ENCODE results near the gene RBMS3.
A peak's percentile ranks its signal among the peaks of the same experiment; 100 is the strongest.

The RBMS3 gene

DNA sequence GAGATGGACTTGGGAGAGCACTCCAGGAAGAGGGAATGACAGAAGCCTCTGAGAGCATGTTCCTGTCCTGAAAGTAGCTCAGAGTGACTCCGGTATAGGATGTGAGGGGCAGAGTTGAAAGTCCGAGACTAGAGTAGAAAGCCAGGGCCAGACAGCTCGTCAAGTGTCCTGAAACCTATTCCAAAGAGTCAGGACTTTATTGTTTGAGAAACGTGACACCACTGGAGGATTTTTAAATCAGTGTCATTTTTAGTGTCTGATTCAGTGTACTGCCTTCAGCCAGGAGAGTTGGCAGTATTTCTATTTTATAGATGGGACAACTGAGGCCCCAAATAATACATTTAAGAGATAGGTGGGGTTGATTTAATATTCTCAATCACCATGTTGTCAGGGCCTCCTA, 1.6 kb upstream of the RBMS3 start:
- DNase-seq = no peak

DNA sequence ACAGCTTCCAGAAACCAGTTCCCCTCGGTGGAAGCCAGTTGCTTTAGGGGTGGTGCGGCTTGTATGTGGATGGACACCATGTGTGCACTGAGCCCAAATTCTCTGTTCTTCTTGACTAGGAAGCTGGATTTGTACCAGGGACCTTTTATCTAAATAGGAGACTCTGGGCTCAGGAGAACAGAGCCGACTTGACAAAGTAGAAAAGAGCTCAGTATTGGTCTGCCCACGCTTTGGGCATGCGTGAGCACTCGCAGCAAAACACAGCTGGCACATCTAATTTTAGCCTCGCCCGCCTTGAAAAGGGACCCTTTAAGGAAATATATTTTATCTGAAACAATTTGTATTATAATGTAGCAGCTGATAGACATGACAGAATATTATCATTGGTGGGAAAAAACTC, 1.1 kb upstream of the RBMS3 start:
- DNase-seq = no peak

DNA sequence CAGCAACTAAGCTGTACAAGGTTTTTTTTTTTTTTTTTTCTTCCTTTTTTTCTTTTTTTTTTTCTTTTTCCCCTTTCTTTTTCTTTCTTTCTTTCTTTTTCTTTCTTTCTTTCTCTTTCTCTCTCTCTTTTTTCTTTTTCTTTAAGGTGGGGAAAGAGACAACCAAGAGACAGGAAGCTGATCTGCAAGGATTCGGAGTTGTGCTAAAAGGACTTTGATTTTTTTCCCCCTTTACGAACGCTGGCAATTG, 148 bp downstream of the RBMS3 start:
- no peak for DNase-seq

DNA sequence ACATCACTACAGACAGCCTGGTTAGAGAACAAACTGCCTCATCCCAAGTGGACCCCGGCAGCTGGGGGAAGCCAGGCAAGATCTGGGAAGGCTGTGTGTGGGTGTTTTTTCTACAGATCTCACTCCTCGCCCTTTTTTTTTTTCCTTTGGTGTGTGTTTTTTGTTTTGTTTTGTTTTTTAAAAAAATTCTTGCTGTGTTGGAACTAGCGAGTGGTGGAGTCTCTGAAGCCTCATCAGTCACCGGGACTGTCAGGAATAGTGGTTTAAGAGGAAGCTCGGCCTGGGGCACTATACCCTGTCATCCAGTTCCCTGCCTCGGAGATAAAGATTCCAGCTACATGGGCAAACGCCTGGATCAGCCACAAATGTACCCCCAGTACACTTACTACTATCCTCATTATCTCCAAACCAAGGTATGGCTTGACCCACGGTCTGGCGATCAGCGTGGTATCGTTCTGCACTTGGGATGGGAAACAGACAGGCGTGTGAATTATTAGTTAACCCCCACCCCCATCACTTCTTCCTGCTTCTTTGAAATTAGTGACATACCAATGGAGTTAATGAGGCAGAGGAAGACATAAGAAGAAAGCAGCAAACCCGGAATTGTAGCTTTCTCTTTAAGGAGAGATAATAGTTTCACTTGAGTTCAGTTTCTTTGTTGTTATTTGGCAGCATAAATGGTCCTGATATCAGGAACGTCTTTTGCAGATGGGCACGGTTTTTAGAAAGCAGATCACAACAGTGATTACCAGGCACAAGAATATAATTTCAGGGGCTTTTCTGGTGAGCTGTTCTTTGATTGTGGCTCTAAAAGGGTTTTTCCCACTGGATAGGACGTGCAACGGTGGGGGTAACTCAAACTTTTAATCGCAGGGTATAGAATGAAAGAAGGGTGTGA, 722 bp downstream of the RBMS3 start:
- peak in 1 of 2 donors; percentile 4 for DNase-seq

DNA sequence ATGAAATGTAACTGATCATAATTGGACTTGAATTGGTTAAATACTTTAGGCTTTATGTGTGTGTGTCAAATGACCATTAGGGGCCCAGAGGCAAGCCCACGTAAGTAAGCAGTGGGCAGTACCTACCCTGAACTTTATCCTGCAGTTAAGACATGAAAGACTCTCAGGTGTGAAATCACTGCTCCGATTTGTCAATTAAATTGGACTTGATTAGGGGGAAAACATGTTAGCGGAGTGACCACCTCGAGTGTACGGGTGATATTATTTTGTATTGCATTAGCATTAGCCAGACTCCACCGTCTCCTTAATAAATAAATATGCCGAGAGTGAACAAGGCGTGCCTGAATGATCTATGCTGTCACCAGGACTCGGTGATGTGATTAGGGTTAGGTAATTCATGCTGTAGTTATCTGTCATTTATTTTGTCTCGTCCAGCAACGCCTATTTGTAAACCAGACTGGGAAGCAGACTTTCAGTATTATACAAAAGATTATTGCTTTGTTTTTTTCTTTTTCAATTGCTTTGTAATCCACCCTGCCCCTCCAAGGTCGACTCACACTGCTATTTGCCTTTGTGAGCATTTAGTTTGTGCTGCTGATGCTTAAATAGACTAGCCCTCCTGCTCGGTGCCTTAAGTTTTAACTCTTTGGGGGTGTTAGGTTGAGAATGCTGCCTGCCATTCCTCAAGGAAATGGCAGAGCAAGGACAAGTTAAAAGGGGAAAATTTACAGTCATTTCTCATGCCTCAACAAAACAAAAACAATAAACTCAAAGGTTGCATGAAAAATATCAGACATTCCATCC, 1.8 kb downstream of the RBMS3 start:
- DNase-seq = no peak

DNA sequence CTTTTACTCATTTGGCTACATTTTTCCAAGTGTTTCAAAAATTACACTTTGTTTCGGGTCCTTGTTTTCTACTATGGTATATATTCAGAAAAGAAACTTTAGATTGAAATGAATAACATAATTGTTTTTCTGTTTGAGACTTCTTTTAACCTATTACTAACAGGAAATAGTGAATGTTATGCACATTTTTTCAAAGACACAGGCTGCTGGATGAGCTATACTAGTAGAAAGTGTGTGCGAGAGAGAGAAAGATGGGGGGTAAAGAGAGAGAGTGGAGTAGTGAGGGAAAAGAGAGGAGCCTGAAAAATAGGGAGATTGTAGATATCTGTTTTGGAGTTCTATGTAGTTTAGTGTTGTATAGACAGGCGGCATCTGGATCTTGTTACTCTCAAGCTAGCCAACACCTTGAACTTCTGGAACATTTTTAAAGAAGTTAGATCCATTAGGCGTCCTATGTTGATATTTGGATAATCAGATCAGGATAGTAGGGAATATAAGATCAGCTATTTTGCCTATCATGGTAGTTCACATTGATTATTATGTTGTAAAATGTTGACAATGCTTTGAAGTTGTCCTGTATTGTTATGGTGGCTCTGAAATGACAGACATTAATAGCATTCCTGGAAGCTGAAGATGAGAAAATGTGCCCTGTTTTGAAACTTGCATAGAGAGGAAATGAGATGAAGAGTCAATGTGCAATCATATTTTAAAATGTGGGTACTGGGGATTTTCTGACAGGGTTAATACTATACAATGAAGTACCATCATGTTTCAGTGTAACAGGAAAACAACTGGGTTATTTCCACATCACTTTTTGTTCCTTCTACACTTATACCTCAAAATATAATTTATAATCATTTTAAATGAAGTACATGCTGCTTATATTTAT, 2.6 kb downstream of the RBMS3 start:
- DNase-seq = no peak

DNA sequence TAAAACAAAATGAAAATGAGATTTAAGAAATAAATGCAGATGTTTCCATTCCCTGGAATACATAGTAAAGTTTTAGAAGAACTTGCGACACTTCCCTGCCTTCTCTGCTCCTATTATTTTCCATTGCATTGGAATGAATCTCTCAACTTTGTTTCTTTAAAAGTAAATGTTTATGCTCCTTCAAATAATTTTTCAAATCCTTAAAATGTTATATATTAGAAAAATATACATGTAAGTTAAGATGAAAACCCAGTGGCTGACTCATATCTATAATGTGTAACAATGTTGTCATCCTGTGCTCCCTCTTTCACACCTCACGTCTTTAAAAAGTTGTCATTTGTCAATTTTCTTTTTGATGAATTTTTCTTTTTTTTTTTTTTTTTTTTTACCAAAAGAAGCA, 3.6 kb downstream of the RBMS3 start:
- DNase-seq = no peak

DNA sequence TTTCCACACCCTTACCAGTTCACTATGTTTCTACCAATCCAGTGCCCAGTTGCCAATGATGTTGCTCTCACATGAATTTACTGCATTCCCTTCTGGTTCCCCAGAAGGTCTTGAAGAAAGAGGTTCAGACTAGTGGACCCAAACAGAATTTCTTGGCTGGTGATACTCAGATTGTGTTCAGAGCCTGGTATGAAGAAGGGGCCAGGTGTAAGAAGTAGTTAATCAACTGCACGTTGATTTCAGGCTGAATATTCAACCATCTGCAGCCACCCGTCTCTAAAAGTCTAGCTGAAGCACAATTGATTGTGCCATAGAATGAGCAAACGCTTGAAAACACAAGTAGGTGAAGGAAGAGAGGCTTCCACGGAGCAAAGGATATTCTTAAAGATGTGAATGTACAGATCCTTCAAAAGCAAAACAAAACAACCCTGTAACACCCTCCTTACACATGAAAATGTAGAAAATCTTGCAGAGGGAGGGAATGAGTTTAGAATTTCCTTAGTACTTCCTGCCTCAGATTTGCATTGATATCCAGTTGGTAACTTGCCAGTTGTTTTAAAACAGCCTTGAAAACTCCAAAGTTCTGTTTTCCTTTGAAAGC, 4.7 kb downstream of the RBMS3 start:
- no peak for DNase-seq

DNA sequence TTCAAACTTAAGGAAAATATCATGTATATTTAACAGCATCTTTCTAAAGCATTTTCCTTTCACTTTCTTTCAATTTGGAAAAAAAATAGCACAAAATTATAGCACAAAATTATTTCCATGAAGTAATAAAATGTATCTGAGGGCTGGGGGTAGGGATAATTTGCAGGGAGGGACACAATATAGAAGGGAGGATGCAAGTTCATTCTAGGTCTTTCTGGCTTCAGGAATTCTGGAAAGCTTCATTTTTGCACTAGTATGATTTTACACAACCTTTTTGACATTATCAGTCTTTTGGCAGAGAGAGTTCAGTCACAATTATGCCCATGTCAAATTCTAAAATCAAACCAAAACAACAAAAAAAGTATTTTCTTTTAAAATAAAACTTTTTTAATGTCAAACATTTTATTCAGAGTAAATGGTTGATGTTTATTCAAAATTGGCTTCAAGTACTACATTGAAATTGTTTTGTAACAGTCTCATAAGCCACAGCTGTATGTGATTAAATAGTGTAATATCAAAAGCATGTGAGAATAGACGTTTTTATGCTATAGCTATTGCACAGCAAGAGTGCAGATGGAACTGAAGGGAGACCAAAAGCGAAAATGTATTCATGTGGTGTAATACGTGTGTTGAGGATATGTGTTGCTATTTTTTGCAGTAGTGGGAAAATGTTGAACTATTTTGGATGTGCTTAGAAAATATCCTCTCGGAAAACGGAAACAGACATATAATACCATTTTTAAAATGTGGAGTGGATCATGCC, 5.8 kb downstream of the RBMS3 start:
- DNase-seq = no peak

DNA sequence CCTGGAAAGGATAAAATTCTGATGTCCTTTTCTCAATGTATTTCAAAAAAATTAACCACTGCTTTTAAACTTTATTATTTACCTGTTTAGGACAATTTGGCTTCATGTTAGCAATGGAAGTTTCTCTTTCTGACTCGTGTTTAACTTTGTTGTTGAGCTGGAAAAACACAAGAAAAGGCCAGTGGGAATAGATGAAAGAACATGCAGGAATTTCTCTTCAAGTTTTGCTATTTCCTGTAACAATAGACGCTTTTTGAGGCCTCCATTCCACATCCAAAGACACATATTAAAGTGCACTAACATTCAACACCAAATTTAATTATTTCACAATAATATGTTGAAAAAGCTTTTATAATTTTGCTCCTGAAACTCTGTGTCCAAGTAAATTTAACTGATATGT, 9.7 kb downstream of the RBMS3 start:
- DNase-seq = no peak

DNA sequence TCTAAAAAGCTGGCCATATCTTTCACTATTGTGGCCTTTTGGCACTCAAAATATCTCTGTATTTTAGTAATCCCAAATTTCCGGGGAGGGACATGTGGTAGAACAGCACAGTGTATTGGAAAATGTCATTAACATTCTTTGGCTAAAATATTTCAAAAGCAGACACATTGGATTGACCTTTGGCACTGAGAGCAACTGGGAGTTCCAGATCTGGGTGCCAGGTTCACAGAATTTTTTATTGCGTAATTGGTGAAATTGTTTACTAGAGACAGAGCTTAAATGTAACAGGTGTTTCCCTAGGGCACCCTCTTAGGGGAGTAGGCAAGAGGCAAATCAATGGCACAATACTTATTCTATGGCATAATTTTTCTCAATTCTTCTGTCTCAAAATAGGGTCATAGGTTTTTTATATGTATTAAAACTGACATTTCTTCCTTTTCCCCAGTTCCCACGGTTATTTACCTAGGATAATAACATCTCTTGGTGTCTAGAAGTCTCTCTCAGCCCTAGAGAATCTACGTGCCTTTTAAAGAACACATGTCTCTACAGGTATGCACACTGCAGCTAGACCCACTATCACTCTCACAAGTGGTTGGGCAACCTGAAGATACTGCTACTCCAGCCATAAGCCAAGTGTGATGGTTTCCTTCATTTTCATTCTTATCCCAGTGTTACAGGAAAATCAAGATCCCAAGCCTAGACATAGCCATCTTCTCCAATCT, 10.6 kb downstream of the RBMS3 start:
- DNase-seq = no peak

DNA sequence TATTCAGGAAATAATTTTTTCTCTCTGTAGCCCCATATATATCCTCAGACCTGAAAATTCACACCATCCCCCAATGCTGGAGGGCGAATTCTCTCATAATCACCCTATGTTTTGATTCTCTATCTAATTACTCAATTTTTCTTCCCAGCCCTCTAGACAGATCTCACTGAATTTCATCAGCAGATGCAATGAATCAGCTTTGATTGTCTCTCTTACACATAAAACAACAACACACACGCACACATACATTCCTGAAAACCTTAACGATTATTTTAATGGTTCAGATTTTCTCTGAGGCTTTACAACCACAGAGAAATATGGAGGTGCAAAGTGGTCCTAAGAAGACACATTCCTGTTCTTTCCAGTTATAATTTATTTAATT, 11.1 kb downstream of the RBMS3 start:
- no peak for DNase-seq

DNA sequence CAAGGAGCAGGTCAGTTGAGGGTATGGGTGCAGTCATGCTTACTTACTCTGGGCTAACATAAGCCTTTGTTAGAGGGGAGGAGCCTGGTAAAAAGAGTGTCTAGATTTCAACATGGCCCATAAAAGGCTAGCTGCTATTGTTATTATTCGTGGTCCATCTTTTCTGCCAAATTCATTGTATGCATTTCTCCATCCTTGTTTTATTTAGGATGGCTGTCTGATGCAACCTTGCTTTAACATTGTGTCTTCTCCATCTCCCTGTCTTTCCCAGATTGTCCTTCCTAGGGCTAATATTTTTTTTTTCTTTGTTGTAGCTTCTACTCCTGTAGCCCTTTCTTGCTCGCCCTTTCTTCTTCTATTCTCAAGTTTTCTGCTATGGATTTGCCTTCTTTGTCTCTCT, 12.6 kb downstream of the RBMS3 start:
- DNase-seq = no peak

DNA sequence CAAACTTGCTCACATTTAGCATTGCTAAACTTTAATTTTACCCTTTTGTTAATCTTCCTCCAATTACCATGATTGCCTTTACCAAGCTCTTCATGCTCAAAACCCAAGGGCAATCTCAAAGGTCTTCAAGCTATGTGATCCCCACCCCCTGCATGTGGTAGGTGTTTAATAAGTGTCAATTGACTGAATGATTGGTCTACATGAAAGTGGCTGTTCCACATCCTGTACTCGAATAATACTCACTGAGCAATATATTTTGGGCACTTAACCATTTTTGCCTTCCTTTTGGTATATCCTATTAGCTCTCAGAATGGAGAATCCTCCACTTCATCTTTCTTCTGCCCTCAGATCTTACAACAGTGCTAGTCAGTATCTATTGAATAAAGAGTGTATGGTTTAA, 17.1 kb downstream of the RBMS3 start:
- no peak for DNase-seq

DNA sequence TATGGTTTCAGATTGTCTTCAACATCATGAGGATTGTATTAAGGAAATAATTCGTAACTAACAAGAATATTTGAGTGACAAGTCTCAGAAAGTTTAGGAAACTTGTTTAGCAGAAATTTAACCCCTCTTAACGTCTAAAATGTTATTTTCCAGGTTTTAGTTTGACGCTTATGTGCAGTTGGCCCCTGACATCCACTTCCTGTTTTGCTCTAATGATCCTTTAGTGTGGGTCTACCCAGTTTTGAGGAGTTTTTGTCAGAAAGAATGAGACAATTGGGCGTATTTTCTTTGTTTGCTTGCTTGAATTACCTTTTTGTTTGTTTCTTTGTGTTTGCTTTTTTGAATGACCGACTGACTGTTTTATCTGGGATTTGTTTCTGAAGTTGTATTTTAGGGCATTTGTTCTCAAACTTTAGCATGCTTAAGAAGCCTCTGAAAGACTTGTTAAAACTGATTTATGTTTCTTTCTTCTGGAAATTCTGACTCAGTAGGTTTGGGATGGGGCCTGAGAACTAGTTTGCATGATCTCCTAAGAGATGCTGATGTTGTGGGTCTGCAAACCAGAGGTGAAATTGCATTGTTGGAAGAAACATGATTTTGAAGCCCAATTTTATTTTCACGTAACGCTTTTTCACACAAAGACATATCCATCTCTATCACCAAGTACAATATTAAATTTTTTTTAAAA, 20.6 kb downstream of the RBMS3 start:
- no peak for DNase-seq

DNA sequence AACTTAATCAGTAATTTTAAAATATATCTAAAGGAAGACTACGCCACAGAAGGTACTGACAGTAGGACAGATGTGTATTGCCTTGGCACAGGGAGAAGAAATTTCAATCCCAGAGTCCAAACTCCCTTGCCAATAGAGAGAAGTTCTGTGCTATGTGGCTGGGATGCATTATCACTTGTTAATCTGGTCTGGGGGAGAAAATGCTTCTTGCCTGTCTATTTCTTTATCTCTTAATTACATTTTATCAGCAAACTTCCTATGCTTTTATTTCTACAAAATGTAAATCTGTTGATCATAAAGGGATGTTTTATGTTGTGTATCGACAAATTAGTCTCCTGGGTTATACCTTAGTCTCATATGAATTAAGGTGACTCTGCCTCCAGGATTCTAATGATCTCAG, 21.7 kb downstream of the RBMS3 start:
- no peak for DNase-seq

DNA sequence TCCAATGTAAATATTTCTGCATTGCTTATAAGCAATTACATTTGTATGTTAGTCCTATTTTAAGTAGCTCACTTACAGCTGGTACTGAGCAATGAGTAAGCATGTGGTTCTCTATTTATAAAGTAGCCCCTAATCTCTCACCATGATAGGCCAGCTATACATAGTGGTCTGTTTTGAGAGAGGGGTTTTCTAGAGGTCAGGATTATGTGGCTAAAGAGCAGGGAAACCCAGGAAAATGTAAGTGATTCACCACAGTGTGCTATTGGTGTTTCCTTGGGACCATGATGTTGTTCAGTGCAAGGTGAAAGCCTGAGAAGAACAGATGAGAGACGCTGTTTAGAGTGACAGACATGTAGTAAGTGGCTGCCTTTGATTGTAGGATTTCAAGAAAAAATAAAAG, 26.4 kb downstream of the RBMS3 start:
- DNase-seq = no peak

DNA sequence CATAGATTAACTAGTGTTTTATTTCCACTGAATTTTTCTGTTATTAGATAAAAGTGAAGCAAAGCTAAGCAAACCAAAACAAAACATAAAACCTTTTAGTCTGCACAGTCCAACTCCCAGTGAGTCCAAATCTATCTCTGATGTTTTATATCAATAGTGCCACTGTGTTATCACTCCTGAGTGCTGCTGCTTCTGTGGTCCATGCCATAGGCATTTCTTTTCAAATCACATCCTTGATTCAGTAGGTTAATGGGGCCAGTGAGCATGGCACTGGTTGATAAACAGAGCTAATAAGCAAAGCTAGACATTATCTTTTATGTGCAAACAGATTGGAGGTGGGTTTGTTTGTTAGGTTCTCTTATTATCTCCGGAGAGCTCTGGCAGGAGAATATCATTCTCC, 30.0 kb downstream of the RBMS3 start:
- no peak for DNase-seq

DNA sequence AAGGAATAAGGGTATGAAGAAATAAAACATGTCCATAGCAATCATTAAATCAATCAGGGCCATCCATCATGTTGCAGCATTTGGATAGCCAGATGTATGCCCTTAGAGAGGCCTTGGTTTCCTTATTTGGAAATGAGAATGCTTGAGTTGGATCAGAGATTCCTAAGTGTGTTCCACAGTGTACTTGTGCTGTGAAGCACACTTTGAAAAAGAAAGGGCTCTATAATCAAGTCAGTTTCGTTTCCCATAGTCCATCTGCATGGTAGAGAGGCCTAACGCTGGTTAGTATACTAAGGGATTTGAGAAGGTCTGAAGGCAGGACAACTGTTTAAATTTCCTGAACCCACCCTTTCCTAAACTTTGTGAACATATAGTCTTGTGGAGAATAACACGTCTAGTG, 30.9 kb downstream of the RBMS3 start:
- DNase-seq = no peak

DNA sequence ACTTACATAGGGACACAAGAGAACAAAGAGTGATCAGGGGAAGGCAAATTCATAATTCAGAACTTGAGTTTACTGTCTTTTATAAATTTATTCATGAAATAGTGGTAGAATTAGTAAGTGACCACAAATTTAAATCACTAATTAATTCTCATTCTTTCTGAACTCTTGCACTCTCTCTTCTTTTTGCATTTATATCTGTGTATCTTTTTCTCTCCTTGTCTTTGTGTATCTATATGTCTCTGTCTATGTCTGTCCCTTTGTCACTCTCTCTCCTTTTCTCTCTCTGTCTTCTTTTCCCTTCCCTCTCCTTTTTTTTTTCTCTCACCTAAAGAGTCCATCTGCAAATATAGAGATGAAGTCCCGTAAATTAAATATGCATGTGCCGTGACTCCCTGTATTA, 31.5 kb downstream of the RBMS3 start:
- no peak for DNase-seq

DNA sequence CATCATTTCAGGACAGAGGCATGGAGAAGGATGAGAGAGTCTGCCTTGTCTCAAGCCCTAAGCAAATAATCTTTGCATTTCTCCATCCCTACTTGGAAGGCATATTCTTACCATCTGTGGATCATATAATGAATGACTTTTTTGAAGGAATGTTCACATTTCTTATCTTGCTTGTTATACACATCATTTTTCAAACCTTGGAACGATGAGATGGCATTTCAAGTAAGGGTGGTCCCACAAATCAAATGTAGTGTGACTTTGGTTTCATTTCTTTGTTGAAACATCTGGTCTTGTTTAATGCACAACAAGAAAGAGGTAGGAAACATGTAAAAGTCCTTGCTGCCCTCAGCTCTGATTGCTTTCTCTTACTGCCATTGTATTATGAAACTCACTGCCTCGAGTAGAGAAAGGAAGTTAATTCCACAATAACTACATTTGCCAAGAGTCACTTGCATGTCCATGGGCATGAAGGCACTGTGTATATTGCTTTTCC, 32.1 kb downstream of the RBMS3 start:
- DNase-seq = no peak
